Activated CD8-positive, alpha-beta memory T cell treated with anti-CD3 and anti-CD28 coated beads for 4 hours (primary cell): ENCODE data around the gene TMA16.
"Not testable (repeated sequence)": the region's sequence is repeated elsewhere in the genome, so short reads cannot be mapped to it uniquely, and the experiment has no call there.

Experiments
- DNase-seq, 2 donors: peaks; one replicate each; pipeline ENCODE4 v3.0.0-alpha.2; 2020; ENCODE audit warnings: low read depth in 2 of 2

TMA16 gene

DNA sequence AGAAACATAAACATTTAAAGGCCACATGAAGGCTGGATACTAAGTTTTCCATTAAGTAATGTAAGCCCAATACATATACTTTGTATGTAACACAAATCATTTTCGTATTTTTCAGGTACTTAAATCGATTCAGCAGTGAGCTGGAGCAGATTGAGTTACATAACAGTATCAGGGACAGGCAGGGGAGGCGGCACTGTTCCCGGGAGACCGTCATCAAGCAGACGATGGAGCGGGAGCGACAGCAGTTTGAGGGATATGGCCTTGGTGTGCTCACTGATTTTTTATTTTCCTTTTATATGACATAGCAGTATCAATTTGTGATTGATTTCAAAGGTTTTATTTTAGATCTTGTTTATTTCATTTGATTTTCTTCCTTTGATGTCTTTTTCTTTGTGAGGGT, 20.7 kb downstream of the TMA16 start:
- DNase-seq = no peak

DNA sequence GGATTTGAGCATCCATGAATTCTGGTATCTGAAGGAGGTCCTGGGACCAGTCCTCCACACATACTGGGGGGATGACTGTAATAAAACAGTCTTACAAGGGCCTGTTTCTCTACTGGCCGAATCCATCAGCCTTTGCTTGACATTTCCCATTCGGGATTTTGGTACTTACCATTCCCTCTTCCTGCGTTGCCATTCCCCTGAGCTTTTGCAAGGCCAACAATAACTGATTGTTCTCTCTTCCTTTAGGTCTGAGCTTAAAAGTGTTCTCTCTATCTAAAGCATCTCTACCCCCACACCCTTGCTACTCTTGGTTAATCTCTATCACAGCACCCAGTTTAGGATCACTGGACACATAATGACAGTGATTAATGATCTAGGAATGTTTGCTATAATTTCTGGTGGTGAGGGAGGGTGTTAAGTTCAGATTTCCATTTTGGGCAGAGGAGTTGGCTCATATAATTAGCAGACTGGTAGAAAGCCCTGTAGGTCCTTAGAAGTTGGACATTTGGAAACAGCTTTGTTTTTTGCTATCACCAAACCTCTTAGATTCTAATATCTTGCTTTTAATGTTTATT, 29.4 kb downstream of the TMA16 start:
- DNase-seq = no peak

DNA sequence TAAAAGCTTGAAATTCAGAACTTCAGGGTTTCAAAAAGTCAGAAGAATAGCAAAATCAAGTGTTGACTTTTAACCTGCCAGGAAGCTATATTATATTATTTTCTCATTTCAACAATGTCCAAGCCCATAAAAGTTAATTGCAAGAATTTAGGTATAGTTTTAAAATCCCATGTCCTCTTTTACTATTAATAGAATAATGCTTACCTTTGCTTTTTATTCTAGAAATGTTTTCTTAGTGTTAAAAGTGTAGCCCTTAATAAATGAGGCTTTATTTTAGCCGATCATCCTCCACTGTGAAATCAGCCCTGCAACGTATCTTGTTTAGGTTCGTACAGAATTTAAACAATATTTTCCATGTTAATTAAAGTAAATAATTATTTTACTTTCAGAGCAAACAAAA, 31.5 kb downstream of the TMA16 start:
- no peak for DNase-seq

DNA sequence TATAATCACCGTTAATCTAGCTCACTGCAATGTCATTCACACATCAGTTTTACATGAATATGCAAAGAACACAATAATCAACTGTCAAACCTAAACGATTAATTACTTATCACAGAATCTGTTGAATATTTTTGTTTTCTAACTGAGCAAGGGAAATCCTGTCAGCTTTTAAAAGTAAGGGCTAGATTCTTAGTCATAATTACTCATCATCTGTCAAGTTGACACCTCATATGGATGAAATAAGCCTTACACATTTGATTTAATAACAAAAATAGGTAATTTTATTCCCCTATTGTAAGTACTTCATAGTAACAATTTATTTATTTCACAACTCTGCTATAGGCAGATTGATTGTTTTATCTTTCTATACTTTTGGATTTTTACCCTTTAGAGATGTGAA, 32.7 kb downstream of the TMA16 start:
- DNase-seq = no peak

DNA sequence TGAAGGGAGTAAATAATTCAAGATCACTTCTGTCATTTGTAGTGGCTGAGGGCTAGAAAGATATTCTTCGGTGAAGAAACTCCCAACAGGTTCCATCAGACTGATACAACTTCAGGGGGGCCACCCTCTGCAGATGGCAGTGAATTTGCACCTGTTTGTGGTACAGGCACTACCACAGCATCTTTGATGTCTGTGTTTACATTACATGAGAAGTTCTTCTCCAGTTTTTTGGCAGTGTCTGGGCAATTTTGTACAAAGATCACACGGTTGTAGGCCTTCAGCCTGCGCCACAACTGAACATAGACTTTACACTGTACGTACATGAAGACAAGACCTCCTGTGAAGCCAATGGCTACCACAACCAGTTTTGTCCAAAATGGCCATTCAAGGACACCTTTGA, 34.2 kb downstream of the TMA16 start:
- no peak for DNase-seq

DNA sequence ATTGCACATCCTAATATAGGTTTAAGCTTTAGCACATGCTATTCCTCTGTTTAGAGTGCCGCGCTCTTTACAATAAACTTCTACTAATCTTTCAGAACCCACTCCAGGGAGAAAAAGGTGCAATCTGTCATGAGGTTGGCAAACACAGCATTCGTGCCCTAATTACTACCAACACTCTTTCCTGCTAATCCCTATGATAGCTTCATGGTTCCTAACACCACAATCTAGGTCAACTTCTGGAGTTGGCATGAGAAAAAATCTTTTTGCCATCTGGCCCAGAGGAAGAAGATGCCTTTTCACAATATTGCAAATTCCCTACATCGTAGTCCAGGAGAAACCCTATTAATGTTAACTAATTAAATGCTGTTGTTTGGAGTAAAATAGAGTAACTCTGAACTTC, 39.6 kb downstream of the TMA16 start:
- no peak for DNase-seq

- no peak for DNase-seq
These were observed 41.2 kb downstream of the TMA16 start for GRCh38 chr4:163535657-163536056.

DNA sequence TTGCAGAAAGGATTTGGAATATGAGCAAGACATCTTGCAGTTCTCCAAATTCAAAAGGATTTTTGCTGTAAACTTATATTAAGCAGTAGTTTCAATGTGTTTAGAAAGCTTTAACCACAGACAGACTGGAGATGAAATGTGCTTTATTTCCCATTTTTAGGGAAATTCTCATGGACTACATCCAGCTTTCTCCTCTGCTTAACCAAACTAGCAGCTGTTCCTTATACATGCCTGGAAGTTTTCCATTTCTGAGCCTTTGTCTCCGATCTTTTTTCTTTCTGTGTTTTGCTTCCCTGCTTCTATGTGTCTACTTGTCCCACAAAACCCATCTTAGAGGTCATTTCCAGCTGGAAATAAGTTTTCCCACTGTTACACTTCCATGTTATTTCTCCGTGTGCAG, 41.6 kb downstream of the TMA16 start:
- DNase-seq = no peak

- DNase-seq = no peak
These were observed 42.6 kb downstream of the TMA16 start for GRCh38 chr4:163537114-163537513.

- not testable (repeated sequence) for DNase-seq
These were observed 44.3 kb downstream of the TMA16 start for GRCh38 chr4:163538820-163539219.

GRCh38 chr4:163540448-163540847, 46.0 kb downstream of the TMA16 start:
- DNase-seq = no peak

DNA sequence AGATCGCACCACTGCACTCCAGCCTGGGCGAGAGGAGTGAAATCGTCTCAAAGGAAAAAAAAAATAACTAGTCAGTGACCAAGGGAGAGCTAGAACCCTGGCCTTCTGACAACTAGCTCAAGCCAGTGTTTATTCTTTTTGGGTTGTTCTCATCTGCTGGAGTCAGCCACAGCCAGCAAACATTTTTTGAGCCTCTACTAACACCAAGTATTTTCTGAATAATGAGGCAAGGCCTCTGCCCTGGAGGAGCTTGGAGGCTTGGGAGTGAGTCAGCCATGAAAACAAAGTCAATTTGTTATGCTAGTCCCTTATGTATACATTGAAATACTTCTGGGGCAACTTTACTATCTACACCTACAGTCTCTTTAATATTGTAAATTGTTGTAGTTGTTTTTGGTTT, 46.5 kb downstream of the TMA16 start:
- DNase-seq = no peak

DNA sequence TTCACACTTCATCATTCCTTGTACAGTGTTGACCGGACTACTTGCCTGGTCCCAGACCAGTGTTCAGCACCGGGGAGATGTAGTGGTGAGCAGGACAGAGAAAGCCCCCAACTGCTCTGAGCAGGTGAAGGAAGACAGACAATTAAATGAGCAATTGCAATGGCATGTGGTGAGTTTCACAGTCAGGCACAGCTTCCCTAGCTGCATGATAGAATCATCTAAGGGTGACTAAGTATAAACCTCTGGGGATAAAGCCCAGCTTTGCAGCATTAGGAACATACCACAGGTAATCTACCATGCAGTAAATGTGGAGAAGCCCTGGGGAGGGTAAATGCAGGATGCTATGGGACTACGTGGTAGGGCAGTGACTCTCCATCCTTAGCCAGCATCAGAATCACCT, 47.8 kb downstream of the TMA16 start:
- DNase-seq = no peak

GRCh38 chr4:163544407-163545038, 50.0 kb downstream of the TMA16 start:
- DNase-seq = peak; percentile 16 to 25

- DNase-seq = no peak
These were observed 54.2 kb downstream of the TMA16 start for GRCh38 chr4:163548481-163549243.

GRCh38 chr4:163550869-163551267, 56.4 kb downstream of the TMA16 start:
- no peak for DNase-seq

GRCh38 chr4:163553146-163553545, 58.7 kb downstream of the TMA16 start:
- no peak for DNase-seq

DNA sequence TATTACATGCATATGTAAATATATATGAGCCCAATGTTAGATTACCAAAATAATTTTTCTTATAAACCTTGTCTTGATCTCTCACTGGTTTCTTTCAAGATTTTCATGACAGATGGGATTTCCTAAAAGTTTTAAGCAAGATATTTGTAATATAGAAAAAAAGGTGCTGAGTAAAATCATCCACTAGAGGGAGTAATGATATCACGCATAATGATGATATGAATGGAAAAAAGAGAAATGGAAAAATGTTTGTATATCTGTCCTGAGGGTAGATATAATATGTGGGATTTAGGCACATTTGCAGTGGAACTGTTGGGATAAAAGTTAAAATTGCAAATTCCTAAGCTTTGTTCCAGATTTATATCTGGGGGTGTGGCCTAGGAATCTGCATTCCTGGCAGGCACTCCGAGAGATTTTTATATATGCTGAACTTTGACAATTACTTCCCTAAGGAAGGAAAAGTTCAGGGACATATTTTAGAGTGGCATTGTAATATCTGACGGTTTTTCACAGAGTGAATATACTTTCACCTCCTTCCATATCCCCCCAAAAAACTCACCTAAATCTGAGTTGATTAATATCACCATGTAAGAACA, 60.5 kb downstream of the TMA16 start:
- DNase-seq = no peak

GRCh38 chr4:163556177-163556576, 61.7 kb downstream of the TMA16 start:
- no peak for DNase-seq

- DNase-seq = no peak
These were observed 62.3 kb downstream of the TMA16 start for GRCh38 chr4:163556650-163557391.

DNA sequence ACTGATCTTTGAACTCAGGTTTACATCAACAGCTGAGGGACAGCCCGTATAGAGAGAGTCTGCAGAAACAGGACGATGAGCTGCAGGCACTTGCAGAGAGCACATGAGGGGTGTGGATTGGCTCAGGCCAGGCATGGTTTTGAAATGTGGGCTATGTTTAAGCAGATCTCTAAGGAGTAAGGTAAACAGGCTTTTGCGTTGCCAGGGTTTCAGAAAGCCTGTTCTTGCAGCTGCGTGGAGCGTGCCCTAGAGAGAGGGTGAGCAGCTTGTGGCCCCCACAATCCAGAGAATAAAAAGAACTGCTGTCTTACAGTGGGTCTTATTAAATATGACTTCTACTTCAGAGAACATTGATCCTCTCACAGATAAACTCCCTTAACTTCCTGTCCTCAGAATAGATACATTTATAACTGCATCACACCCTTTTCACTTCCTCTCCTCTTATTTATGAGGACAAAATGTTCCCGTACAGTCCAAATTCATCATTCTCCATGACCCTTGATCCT, 64.1 kb downstream of the TMA16 start:
- no peak for DNase-seq

- no peak for DNase-seq
These were observed 68.0 kb downstream of the TMA16 start for GRCh38 chr4:163562496-163562895.
